ENCODE results near the gene CEP250.

Gene CEP250

GRCh38 chr20:35431621-35432429, 23.6 kb upstream of the CEP250 start:
- TF ChIP-seq, protein P1, sequence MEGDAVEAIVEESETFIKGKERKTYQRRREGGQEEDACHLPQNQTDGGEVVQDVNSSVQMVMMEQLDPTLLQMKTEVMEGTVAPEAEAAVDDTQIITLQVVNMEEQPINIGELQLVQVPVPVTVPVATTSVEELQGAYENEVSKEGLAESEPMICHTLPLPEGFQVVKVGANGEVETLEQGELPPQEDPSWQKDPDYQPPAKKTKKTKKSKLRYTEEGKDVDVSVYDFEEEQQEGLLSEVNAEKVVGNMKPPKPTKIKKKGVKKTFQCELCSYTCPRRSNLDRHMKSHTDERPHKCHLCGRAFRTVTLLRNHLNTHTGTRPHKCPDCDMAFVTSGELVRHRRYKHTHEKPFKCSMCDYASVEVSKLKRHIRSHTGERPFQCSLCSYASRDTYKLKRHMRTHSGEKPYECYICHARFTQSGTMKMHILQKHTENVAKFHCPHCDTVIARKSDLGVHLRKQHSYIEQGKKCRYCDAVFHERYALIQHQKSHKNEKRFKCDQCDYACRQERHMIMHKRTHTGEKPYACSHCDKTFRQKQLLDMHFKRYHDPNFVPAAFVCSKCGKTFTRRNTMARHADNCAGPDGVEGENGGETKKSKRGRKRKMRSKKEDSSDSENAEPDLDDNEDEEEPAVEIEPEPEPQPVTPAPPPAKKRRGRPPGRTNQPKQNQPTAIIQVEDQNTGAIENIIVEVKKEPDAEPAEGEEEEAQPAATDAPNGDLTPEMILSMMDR (IDR thresholded peaks at IDR 0.05): no peak

- TF ChIP-seq, protein P1 (IDR thresholded peaks at IDR 0.05): no peak
Observed at GRCh38 chr20:35432430-35432735, 23.0 kb upstream of the CEP250 start.

GRCh38 chr20:35433337-35433736, 22.1 kb upstream of the CEP250 start:
- TF ChIP-seq, protein P1 (IDR thresholded peaks at IDR 0.05): no peak

GRCh38 chr20:35434085-35435005, 21.1 kb upstream of the CEP250 start:
- TF ChIP-seq, protein P1 (IDR thresholded peaks at IDR 0.05): no peak

- TF ChIP-seq, protein P1 (IDR thresholded peaks at IDR 0.05): no peak
Observed at GRCh38 chr20:35436177-35436573, 19.2 kb upstream of the CEP250 start.

DNA sequence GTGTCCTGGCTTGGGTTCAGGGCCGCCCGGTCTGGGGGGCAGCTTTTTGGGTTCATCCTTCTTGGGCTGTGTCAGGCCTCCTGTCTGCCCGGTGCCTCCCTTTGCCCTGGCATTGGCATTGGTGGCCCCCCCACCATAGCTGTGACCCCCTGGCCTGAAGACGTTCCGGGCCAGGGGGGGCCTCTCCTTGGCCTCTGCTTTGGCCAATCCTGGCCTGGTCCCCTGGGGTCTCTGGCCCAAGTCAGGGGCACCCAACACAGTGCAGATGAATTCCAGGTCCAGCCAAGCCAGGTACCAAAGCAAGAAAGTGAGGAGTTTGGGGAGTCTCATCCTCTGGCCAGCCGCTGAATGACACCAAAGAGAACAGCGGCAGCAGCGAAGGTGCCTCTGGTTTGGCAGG, 17.8 kb upstream of the CEP250 start:
- TF ChIP-seq, protein P1 (IDR thresholded peaks at IDR 0.05): no peak

DNA sequence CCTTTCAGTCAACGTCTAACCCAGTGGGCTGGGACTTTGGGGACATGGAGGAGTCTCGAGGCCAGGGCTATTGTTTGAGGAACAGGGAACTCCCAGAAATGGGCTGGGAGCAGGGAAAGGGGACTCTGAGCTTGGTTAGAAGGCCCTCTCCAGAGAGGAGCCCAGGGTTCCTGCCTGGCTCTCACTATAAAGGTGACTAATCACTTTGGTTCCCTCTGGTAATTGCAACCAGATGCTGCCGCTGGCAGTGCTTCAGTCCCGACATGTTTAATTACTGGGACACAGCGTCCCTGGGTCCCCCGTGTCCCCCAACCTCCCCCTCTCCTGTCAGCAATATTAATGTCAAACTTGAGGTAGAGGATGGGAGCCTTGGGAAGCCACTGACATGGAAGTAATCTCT, 12.4 kb upstream of the CEP250 start:
- TF ChIP-seq, protein P1 (IDR thresholded peaks at IDR 0.05): no peak
